Astrocyte (in vitro differentiated cells and primary cell): Measurements from ENCODE around the gene OGT.

Source experiments
- EZH2 ChIP-seq: IDR thresholded peaks from 2 replicates; pipeline ENCODE4 v1.6.1; 2012; ENCODE audit warnings: mild to moderate bottlenecking, low read length, inconsistent platforms; ENCODE audit not compliant: insufficient read depth
- TF ChIP-seq, protein P1 (sequence below): IDR thresholded peaks from 2 replicates; pipeline ENCODE4 v1.5.1; 2011; ENCODE audit warnings: low read depth, mild to moderate bottlenecking, inconsistent platforms, low read length, moderate library complexity; ENCODE audit not compliant: insufficient read depth

DNA sequence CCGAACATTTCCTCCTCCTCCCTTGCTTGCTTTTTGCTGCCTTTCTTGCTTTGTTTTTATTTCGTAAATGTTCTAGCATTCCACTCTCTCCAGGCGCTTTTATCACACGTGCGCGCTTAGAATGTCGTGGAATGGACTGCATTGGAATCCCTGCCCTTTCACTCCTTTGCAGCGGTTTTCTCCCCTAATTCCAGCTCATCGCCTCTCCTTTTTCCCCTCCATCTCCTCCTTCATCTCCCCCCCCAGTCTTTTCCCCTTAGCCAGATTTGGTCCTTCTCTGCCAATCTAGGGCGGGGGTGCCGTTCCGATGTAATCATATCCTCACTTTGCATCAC, 579 bp downstream of the OGT start:
- TF ChIP-seq, protein P1, sequence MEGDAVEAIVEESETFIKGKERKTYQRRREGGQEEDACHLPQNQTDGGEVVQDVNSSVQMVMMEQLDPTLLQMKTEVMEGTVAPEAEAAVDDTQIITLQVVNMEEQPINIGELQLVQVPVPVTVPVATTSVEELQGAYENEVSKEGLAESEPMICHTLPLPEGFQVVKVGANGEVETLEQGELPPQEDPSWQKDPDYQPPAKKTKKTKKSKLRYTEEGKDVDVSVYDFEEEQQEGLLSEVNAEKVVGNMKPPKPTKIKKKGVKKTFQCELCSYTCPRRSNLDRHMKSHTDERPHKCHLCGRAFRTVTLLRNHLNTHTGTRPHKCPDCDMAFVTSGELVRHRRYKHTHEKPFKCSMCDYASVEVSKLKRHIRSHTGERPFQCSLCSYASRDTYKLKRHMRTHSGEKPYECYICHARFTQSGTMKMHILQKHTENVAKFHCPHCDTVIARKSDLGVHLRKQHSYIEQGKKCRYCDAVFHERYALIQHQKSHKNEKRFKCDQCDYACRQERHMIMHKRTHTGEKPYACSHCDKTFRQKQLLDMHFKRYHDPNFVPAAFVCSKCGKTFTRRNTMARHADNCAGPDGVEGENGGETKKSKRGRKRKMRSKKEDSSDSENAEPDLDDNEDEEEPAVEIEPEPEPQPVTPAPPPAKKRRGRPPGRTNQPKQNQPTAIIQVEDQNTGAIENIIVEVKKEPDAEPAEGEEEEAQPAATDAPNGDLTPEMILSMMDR, result no peak
- TF ChIP-seq EZH2, result no peak
